Neural cell (in vitro differentiated cells): ENCODE measurements around the gene DLG2. TPM values are rescaled to one million over a fixed set of nuclear protein-coding genes. Genes with fewer than 3 reads are reported as not detected.

Experiments used
- H2AFZ ChIP-seq: fragments of 200-600, 300-800 bp; sonication (generic), shearing (Covaris generic); 2 replicates; pipeline ENCODE4 v1.6.0; 2014; ENCODE audit warnings: low read depth, mild to moderate bottlenecking, antibody characterized with exemption, low read length, moderate library complexity
- H3F3A ChIP-seq: fragments of 200-600 bp; shearing (Covaris generic); 2 replicates; pipeline ENCODE4 v1.6.1; 2016; ENCODE audit warnings: mild to moderate bottlenecking, moderate library complexity, mixed read lengths, antibody characterized with exemption, low read length; ENCODE audit not compliant: insufficient read depth, poor library complexity, severe bottlenecking
- H3K27ac ChIP-seq: fragments of 200-600, 300-800 bp; sonication (generic), shearing (Covaris generic); 2 replicates; pipeline ENCODE4 v1.5.1; 2014; ENCODE audit warnings: mild to moderate bottlenecking, low read length, moderate library complexity
- H3K27me3 ChIP-seq: fragments of 300-800, 200-600 bp; sonication (generic), shearing (Covaris generic); 2 replicates; pipeline ENCODE4 v1.6.0; 2014; ENCODE audit warnings: mild to moderate bottlenecking, low read depth, low read length, moderate library complexity; ENCODE audit not compliant: insufficient read depth
- H3K36me3 ChIP-seq: fragments of 300-800, 200-600 bp; sonication (generic), shearing (Covaris generic); 2 replicates; pipeline ENCODE4 v1.5.1; 2014; ENCODE audit warnings: mild to moderate bottlenecking, antibody characterized with exemption, low read length, moderate library complexity; ENCODE audit not compliant: insufficient read depth
- H3K4me2 ChIP-seq: fragments of 300-800, 200-600 bp; sonication (generic), shearing (Covaris generic); 2 replicates; pipeline ENCODE4 v1.6.0; 2014; ENCODE audit warnings: mild to moderate bottlenecking, low read length
- H3K4me3 ChIP-seq: fragments of 300-800, 200-600 bp; sonication (generic), shearing (Covaris generic); 2 replicates; pipeline ENCODE4 v1.5.1; 2014; ENCODE audit warnings: mild to moderate bottlenecking, low read length, moderate library complexity
- H3K79me2 ChIP-seq: fragments of 200-600 bp; shearing (Covaris generic); replicated peaks from 2 replicates; pipeline ENCODE4 v1.6.0; 2014; ENCODE audit warnings: mild to moderate bottlenecking, low read length, moderate library complexity; ENCODE audit not compliant: insufficient read depth
- H3K9ac ChIP-seq: fragments of 300-800, 200-600 bp; sonication (generic), shearing (Covaris generic); 2 replicates; pipeline ENCODE4 v1.6.1; 2016; ENCODE audit warnings: mild to moderate bottlenecking, low read length, mixed read lengths
- H3K9me2 ChIP-seq: fragments of 200-600 bp; shearing (Covaris generic); 2 replicates; pipeline ENCODE4 v1.6.1; 2016; ENCODE audit warnings: mild to moderate bottlenecking, low read length, mixed read lengths; ENCODE audit not compliant: insufficient read depth
- H3K9me3 ChIP-seq: fragments of 200-600, 300-800 bp; sonication (generic), shearing (Covaris generic); 2 replicates; pipeline ENCODE4 v1.6.1; 2016; ENCODE audit warnings: mild to moderate bottlenecking, mixed run types, low read length, moderate library complexity, mixed read lengths
- H4K20me1 ChIP-seq: fragments of 200-600 bp; shearing (Covaris generic); 2 replicates; pipeline ENCODE4 v1.6.1; 2016; ENCODE audit warnings: mild to moderate bottlenecking, mixed run types; ENCODE audit not compliant: insufficient read depth
- EP300 ChIP-seq: fragments of 450-650 bp; conservative IDR thresholded peaks from 2 replicates; pipeline ENCODE4 v1.6.1; 2014; ENCODE audit warnings: antibody characterized with exemption, mild to moderate bottlenecking, moderate library complexity; ENCODE audit not compliant: poor library complexity, severe bottlenecking
- EZH2 ChIP-seq: fragments of 200-600, 300-800 bp; shearing (Covaris generic), sonication (generic); IDR thresholded peaks from 2 replicates; pipeline ENCODE4 v1.6.1; 2014; ENCODE audit warnings: antibody characterized with exemption, low read length, borderline replicate concordance, mild to moderate bottlenecking; ENCODE audit not compliant: insufficient read depth, poor library complexity, severe bottlenecking
- MXI1 ChIP-seq: fragments of 450-650 bp; conservative IDR thresholded peaks from 2 replicates; pipeline ENCODE4 v1.6.1; 2014; ENCODE audit warnings: antibody characterized with exemption, mild to moderate bottlenecking; ENCODE audit not compliant: poor library complexity, severe bottlenecking
- POLR2AphosphoS5 ChIP-seq: IDR thresholded peaks from 2 replicates; pipeline ENCODE4 v1.6.1; 2012
- RAD21 ChIP-seq: fragments of 450-650 bp; conservative IDR thresholded peaks from 2 replicates; pipeline ENCODE4 v1.6.1; 2014; ENCODE audit warnings: antibody characterized with exemption, mild to moderate bottlenecking, moderate library complexity
- SMC3 ChIP-seq: fragments of 450-650 bp; conservative IDR thresholded peaks from 2 replicates; pipeline ENCODE4 v1.6.1; 2014; ENCODE audit warnings: antibody characterized with exemption, mild to moderate bottlenecking, moderate library complexity; ENCODE audit not compliant: poor library complexity
- TAF1 ChIP-seq: IDR thresholded peaks from 2 replicates; pipeline ENCODE4 v1.6.1; 2012; ENCODE audit warnings: low read depth
- polyA plus RNA-seq: library from polyadenylated mRNA; depleted of rRNA; stranded (reverse); fragments of >200 nt; gene quantifications from 2 replicates; pipeline ENCODE4 v1.2.3, GENCODE V29; 2014
- TF ChIP-seq, protein P1 (sequence below): fragments of 450-650 bp; IDR thresholded peaks from 2 replicates; pipeline ENCODE4 v1.5.1; 2014; ENCODE audit warnings: antibody characterized with exemption, mild to moderate bottlenecking, moderate library complexity; ENCODE audit not compliant: poor library complexity, severe bottlenecking
- TF ChIP-seq, protein P2 (sequence below): IDR thresholded peaks from 2 replicates; pipeline ENCODE4 v1.6.1; 2012; ENCODE audit warnings: borderline replicate concordance

DLG2 gene
- polyA plus RNA-seq, 1 donor from 2014 or later: 179 TPM

DNA sequence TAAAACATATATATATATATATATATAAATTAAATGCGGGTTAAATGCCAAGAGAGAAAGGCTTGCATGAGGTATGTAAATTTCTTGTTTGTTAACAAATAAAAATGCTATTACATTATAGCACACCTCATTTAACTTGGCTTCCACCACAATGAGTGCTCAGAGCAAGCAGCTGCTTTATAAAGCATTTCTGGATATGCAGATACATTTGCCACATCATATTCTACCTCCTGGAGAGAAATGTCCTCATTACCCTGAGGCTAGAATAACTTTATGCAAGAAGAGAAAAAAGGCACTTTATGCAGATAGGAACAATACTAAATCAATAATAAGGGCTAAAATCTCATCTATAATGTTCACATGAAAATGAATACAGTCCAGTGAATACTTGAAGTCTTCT is 2159.3 kb downstream of the DLG2 start:
- H3K36me3 ChIP-seq: peaks cover 16% of the 10 kb centered on the region
- H3K27me3 ChIP-seq: no peaks in the 10 kb centered on the region
- TF ChIP-seq EZH2 (no peak), MXI1 (no peak), TAF1 (no peak), EP300 (no peak), SMC3 (no peak), POLR2AphosphoS5 (no peak), RAD21 (no peak)
- TF ChIP-seq, protein P1, sequence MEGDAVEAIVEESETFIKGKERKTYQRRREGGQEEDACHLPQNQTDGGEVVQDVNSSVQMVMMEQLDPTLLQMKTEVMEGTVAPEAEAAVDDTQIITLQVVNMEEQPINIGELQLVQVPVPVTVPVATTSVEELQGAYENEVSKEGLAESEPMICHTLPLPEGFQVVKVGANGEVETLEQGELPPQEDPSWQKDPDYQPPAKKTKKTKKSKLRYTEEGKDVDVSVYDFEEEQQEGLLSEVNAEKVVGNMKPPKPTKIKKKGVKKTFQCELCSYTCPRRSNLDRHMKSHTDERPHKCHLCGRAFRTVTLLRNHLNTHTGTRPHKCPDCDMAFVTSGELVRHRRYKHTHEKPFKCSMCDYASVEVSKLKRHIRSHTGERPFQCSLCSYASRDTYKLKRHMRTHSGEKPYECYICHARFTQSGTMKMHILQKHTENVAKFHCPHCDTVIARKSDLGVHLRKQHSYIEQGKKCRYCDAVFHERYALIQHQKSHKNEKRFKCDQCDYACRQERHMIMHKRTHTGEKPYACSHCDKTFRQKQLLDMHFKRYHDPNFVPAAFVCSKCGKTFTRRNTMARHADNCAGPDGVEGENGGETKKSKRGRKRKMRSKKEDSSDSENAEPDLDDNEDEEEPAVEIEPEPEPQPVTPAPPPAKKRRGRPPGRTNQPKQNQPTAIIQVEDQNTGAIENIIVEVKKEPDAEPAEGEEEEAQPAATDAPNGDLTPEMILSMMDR: no peak
- TF ChIP-seq, protein P2, sequence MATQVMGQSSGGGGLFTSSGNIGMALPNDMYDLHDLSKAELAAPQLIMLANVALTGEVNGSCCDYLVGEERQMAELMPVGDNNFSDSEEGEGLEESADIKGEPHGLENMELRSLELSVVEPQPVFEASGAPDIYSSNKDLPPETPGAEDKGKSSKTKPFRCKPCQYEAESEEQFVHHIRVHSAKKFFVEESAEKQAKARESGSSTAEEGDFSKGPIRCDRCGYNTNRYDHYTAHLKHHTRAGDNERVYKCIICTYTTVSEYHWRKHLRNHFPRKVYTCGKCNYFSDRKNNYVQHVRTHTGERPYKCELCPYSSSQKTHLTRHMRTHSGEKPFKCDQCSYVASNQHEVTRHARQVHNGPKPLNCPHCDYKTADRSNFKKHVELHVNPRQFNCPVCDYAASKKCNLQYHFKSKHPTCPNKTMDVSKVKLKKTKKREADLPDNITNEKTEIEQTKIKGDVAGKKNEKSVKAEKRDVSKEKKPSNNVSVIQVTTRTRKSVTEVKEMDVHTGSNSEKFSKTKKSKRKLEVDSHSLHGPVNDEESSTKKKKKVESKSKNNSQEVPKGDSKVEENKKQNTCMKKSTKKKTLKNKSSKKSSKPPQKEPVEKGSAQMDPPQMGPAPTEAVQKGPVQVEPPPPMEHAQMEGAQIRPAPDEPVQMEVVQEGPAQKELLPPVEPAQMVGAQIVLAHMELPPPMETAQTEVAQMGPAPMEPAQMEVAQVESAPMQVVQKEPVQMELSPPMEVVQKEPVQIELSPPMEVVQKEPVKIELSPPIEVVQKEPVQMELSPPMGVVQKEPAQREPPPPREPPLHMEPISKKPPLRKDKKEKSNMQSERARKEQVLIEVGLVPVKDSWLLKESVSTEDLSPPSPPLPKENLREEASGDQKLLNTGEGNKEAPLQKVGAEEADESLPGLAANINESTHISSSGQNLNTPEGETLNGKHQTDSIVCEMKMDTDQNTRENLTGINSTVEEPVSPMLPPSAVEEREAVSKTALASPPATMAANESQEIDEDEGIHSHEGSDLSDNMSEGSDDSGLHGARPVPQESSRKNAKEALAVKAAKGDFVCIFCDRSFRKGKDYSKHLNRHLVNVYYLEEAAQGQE: no peak
- no peaks in the 10 kb centered on the region for H4K20me1 ChIP-seq
- no peaks in the 10 kb centered on the region for H3K9me3 ChIP-seq
- peak overlapping the region; percentile 25 for H3K9ac ChIP-seq
- no peaks in the 10 kb centered on the region for H3K9me2 ChIP-seq
- no peak overlapping the region for H3K4me3 ChIP-seq
- no peak overlapping the region for H3K4me2 ChIP-seq
- H3K79me2 ChIP-seq: no peaks in the 10 kb centered on the region
- H3F3A ChIP-seq: peaks cover 10% of the 10 kb centered on the region
- H3K27ac ChIP-seq: peak overlapping the region; percentile 82
- no peak overlapping the region for H2AFZ ChIP-seq

DNA sequence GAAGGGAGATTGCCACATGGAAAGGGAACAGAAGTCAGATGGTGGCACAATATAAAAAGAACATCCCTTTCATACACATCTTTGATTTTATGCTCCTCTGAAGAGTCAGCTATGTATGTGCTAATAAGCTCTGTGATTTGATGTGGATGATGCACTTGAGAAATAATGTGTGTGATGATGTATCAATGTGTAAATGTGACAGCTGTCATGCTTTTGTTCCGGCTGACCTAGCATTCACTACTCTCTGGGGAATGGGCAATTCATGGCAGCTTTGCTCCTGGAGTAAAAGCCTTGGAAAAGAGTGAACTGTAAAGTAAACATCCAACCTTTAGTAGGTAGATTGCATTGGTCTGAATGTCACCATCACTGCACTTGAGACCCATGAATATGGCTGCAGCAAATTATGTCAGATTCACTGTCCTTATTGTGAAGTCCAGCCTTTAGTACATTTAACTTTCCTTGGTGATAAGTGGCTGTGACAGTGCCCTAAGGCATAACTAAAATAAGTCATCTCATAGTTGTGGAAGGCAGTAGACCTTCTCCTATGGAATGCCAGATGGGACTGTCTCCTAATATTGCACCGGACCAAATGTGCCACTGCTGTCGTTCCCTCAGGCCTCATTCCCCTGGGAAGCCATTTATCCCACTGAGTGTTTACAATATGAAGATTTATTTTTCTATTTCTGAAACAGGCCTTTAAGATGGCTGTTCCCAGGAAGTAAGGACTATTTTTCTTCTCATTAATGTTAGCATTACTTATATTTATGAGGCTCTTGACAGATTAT is 2162.8 kb downstream of the DLG2 start:
- H3K4me2 ChIP-seq: no peak overlapping the region
- no peaks in the 10 kb centered on the region for H3K9me2 ChIP-seq
- no peaks in the 10 kb centered on the region for H4K20me1 ChIP-seq
- H3K9me3 ChIP-seq: no peaks in the 10 kb centered on the region
- TF ChIP-seq EZH2 (no peak), MXI1 (peak; percentile 24), EP300 (peak; percentile 99), RAD21 (peak; percentile 49), POLR2AphosphoS5 (peak; percentile 99), SMC3 (peak; percentile 48), TAF1 (no peak)
- TF ChIP-seq, protein P2: peak; percentile 94
- TF ChIP-seq, protein P1: no peak
- no peaks in the 10 kb centered on the region for H3K27me3 ChIP-seq
- peak overlapping the region; percentile 54 for H3K9ac ChIP-seq
- peaks cover 10% of the 10 kb centered on the region for H3F3A ChIP-seq
- peak overlapping the region; percentile 94 for H3K27ac ChIP-seq
- H3K36me3 ChIP-seq: peaks cover 26% of the 10 kb centered on the region
- no peaks in the 10 kb centered on the region for H3K79me2 ChIP-seq
- H2AFZ ChIP-seq: no peak overlapping the region
- peak overlapping the region; percentile 35 for H3K4me3 ChIP-seq
